Activated gamma-delta T cell treated with Interleukin-2 at 50 U/mL for 16 hours (primary cell): Measurements from ENCODE around the gene SH3RF3.

Source experiments
- DNase-seq: peaks from one replicate; pipeline ENCODE4 v3.0.0-alpha.2; 2020

SH3RF3 gene

GRCh38 chr2:109447251-109447661, 318.3 kb downstream of the SH3RF3 start:
- DNase-seq = no peak

GRCh38 chr2:109447776-109448175, 318.8 kb downstream of the SH3RF3 start:
- no peak for DNase-seq

- DNase-seq = no peak
Observed at GRCh38 chr2:109448207-109448606, 319.2 kb downstream of the SH3RF3 start.

DNA sequence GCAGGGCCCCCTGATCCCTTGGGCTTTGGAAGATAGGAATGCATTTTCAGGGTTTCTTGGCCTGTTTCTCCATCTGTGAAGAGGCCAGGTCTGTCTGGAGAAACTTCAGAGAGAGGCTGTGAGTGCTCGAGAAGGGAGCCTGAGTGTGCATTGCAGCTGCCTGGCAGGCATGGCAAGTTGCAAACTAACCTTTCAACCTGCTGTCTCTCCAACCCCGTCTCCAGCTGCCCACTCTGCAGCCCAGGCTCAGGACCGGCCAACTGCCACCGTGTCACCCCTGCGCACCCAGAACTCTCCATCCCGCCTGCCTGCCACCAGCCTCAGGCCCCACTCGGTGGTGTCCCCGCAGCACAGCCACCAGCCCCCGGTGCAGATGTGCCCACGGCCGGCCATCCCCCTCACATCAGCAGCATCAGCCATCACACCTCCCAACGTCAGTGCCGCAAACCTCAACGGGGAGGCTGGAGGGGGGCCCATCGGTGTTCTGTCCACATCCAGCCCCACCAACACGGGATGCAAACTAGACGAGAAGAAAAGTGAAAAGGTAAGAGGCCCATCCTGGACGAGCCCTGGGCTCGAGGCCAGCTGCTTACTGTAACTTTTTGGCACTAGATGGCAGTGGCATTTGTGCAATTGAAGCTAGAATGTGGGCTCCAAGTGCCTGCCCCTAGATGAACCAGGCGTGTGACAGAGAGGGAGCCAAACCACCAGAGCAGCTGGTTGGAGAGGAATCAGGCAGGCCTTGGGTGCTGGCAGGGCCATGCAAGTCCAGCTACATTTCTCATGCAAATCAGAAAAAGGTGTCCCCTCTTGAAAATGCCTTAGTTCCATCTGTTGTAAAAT, 320.2 kb downstream of the SH3RF3 start:
- no peak for DNase-seq

DNA sequence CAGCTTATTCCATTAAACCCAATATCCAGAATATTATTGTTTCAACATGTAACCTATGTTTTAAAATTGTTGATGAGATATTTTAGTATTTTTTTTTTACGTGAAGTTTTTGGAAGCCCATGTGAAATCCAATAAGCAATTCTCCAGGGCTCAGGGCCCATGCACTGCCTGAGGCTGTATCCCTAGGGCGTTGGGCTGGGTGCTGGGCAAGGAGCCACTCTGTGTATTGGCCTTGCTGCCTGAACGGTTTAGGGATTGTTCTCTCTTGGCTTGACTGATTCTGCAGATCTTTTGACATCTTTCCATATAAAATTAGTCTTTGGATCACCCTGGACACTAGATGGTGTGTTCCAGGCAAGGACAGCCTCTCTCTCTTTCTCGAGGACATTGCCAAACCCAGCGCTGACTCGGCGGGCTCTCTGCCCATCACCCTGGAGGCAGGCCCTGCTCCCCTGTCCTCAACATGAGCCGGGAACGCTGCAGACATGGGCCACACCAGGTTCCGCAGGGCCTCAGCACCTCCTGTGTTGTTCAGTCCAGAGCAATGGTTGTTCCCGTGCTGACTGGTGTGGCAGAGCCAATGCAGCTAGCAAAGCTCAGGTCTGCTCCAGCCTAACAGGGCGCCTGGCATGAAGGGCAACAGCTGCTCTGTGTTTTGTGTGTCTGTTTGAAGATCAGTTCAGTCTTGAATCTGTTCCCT, 321.7 kb downstream of the SH3RF3 start:
- no peak for DNase-seq

- DNase-seq = no peak
Observed at GRCh38 chr2:109451671-109452070, 322.7 kb downstream of the SH3RF3 start.

DNA sequence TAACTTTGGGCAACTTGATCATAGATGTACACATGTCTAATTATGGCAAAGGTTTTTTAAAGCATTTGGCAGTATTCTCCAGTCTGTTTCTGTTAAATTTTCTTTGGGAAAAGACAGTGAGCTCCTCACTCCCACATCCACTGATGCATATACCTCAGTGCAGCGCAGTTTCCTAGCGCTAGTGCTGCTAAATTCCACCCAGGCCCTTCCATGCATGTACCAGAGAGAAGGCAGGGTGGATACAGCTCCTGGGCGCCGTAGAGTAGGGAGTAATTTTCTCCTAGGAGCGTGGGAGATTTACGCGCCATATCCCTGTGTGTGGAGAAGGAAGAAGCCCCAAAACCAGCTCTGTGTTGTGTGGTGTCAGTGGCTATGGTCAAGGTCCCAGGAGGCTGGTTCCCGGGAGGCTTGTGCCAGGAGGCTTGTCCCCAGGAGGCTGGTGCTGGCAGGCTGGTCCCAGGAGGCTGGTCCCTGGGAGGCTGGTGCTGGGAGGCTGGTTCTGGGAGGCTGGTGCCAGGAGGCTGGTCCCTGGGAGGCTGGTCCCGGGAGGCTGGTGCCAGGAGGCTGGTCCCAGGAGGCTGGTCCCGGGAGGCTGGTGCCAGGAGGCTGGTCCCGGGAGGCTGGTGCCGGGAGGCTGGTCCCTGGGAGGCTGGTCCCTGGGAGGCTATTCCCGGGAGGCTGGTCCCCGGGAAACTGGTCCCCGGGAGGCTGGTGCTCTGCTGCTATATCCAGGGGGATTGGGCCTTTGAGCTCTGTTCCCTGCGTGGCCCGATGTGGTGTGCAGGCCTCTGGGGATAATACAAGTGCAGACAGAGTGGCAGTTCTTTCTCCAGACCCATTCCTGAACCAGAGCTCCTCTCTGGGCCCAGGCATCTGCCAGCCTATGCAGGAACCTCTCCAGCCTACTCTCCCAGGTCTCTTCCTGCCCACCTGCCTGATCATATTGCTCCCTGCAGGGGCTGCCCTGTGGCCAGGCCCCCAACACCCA, 323.6 kb downstream of the SH3RF3 start:
- no peak for DNase-seq

- DNase-seq = no peak
Observed at GRCh38 chr2:109453371-109453995, 324.5 kb downstream of the SH3RF3 start.

- no peak for DNase-seq
Observed at GRCh38 chr2:109454304-109454703, 325.3 kb downstream of the SH3RF3 start.

GRCh38 chr2:109454765-109455394, 325.9 kb downstream of the SH3RF3 start:
- DNase-seq = no peak

DNA sequence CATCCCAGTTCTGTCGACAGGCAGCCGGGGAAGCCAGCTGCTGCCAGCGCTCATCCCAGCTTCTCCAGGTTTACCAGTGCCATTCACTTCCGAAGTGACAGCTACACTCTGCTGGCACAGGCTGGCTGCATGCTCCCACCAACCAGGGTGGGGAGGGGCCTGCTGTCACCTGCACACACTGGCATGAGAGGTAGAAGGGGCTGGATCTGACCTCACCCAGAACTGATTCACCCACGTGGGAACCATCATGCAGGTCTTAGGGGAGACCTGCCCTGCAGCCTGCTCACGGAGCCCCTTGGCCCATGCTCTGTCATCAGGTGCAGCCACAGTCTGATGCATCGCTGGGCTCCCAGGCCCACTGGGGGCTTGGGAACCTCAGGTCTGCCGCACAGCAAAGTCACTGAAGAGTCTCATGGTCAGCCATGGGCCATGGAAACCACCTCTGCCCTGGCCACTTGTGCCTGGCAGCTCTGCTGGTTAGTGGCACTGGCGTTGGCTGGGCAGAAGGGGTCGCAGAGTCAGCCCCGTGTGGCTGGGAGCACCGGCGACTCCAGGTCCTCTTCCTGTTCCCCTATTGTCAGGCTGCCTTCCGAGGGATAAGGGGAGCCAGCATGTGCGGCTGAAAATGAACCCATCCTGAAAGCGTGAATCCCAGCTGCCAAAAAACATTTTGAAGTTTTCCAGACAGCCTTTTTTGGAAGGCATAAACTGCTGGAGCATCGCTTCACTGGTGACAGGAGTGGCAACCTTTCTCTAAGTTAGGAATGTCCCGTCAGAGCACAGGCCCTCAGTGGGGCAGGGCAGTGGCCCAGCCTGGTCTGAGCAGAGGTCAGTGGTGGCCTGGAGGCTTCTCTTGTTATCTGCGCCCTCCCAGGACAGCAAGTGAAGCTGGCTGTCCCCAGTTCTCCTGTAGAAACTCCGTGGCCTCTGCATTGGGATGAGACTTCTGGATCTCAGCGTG, 327.0 kb downstream of the SH3RF3 start:
- no peak for DNase-seq

DNA sequence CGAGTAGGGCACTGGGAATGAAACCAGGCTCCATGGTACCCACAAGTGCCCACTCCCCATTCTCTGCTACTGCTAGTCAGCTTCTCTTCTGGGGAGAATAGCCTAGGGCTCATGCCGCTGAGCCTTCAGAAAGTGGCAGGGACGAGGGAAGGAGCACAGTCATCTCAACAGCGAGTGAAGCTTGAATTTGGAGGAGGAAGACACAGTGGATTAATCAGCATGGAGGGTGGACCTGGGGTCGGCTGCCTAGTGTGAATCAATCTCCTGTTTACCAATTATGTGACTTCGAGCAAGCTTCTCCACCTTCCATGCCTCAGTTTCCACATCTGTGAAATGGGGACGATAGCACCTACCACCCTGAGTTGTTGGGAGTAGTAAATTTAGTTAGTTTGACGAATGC, 327.8 kb downstream of the SH3RF3 start:
- DNase-seq = no peak

GRCh38 chr2:109457366-109457765, 328.4 kb downstream of the SH3RF3 start:
- DNase-seq = no peak

DNA sequence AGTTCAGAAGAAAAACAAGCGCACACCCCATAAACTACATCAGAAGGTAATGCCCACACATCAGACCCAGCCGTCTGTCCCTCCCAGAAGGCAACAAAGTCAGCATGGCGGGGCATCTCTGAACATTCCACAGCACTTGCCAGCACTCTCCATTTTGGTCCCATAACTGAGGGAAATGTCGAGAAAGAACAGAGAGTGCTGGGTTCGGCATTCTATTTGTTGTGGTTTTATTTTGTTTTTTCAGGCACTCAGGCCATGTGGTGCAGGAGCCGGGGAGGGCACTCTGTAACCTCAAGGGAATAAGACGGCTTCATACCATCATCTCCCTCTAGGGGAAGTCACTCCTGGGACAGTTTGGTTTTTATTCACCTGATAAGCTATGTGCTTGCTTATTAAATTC, 328.8 kb downstream of the SH3RF3 start:
- DNase-seq = no peak

DNA sequence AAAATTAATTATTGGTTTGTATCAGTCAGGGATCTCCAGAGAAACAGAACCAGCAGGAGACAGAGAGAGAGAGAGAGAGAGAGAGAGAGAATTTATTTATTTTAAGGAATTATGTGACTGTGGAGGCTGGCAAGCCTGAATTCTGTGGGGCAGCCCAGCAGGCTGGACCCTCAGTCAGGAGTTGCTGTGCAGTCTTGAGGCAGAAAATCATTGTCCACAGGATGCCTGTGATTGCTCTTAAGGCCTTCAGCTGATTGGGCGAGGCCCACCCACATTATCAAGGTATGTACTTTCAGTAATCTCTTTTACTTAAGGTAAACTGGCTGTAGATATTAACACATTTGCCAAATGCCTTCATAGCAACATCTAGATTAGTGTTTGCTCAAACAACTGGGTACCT, 329.5 kb downstream of the SH3RF3 start:
- DNase-seq = no peak

DNA sequence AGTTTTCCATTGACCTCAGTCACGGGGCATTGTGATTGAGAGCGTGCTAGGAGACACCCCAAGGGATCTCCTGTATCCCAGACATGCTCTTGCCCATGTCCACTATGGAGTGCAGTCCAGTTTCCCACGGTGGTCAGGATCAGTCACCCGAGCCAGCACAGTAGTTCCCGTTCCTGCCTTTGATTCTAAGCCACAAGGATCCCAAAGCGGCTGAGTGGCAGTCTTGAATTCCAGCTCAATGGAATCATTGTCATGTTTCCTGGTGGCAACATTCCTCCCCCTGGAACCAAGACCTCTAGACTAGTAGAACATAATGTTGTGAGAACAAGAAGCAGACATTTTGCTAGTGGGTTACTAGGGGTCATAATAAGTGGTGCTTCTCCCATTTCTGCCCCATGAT, 330.5 kb downstream of the SH3RF3 start:
- no peak for DNase-seq

DNA sequence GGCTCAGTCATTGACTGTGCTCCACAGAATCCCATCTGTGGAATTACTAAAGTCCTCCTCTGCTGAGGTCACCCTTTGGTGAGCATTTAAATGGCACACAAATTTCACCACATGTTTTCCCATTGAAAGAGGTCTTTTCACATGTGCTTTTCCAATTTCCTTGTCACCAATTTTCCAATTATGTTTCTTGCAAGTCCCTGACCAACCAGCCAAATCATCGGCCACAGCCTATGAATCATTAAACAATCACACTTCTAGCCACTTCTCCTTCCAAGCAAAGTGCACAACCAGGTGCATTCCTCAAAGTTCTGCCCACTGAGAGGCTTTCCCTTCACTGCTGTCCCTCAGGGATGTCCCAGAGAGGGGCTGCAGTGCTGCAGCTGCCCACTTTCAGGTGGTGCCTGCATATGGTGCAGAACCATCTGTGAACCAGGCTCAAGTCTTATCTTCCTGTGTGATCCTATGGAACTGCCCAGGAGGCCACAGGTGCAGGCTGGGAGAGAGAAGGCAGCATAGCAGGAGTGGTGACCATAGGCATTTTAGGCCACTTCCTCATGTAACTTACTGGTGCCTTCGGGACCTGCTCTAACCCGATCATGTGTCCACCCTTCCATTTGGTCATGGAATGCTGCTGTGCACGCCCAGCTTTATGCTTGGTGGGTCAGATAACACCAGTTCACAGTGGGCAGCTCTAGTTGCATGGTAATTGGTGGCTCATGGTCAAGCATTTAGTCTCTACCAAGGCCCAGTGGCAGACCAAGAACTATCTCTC, 331.7 kb downstream of the SH3RF3 start:
- DNase-seq = no peak

DNA sequence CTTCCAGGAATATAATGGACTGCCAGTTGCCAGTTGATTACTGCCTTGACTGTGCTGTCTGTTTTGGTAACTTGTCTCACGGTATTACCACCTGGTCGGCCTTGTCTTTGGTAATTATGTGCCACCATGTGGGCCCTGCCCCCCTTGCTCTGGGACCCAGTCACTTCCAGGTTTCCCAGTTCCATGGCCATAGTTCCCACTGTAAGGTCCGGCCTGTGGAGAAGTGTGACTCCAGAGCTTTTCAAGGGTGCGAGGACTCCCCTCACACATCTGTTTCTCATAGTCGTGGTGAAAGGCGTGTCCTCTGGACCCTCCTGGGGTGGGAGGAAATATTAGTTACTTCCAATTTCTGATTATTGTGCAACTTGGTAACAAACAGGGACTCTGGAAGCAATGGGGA, 334.2 kb downstream of the SH3RF3 start:
- no peak for DNase-seq

DNA sequence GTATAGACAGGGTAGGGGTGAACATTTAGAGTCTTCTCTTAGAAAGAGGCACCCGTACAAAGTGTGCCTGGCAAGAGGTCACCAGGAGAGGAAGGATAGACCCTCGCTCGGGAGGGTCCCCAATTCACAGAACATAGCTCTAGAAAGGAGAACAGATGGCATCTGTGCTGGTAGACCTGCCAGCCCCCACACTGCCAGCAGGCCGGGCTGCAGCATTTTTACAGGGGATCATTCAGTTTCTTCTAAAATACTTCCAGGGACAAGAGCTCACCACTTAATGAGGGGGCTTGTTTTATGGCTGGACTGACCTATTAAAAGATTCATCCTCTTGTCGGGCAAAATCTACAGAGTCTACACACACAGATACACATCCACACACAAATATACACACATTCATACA, 334.9 kb downstream of the SH3RF3 start:
- no peak for DNase-seq
